Measurements from ENCODE around the gene GHRHR. TPM values are rescaled to one million over a fixed set of nuclear protein-coding genes. Genes with fewer than 3 reads are reported as not detected.

Gene GHRHR
- polyA plus RNA-seq, 1 donor from 2014 or later, result not detected

- H3K27ac ChIP-seq (ENCODE audit: low read length), result no peak overlapping the region
- H3K4me3 ChIP-seq (ENCODE audit: low read length), result no peak overlapping the region
- no peaks in the 10 kb centered on the region for H3K9me3 ChIP-seq (ENCODE audit: low read length)
Observed at GRCh38 chr7:30992414-30992813, 28.7 kb downstream of the GHRHR start.

DNA sequence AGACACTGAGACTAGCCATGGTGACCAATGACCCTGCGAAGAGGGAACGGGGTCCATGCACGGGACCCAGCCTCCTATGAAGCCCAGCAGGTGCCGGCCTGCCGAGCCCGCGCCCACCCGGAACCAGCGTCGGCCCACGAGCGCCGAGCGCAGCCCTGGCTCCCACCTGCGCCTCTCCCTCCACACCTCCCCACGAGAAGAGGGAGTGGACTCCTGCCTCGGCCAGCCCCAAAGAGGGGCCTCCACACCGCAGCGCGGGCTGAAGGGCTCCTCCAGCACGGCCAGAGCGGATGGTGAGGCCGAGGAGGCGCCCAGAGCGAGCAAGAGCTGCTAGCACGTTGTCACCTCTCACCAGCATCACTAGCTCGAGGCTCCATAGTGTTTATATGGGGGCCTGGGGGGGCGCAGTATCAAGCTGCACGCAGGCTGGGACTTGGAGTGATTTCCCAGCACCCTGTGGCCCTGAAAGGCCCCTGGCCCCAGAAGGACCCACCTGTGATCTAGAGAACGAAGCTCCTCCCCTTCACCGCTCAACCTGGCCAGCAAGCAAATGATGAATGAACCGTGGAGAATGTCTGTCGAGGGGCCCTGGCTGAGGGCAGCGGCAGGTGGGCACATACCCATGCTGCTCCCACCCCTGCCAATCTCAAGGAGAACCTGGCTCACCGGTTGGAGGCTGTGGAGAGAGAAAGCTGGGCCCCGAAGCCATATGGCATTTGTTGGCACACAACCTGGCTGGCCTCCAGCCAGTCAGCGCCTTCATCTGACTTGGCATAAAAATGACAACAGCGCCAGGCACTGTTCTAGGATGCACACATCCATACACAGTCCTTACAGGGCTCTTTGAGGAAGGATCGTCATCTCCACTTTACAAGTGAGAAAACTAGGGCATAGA lies 30.7 kb downstream of the GHRHR start:
- H3K27me3 ChIP-seq (ENCODE audit: insufficient read depth, low read depth, low read length), result no peaks in the 10 kb centered on the region
- H3K9ac ChIP-seq (ENCODE audit: low read length), result no peak overlapping the region
- no peaks in the 10 kb centered on the region for H3K9me2 ChIP-seq (ENCODE audit: insufficient read depth, low read length)
- no peak overlapping the region for H3K27ac ChIP-seq (ENCODE audit: low read length)
- H3F3A ChIP-seq (ENCODE audit: insufficient read depth, low read length, poor library complexity, severe bottlenecking), result no peaks in the 10 kb centered on the region
- no peaks in the 10 kb centered on the region for H3K9me3 ChIP-seq (ENCODE audit: low read length)
- no peak overlapping the region for H3K4me3 ChIP-seq (ENCODE audit: low read length)
- H3K36me3 ChIP-seq (ENCODE audit: insufficient read depth, low read length), result no peaks in the 10 kb centered on the region
- no peaks in the 10 kb centered on the region for H3K79me2 ChIP-seq (replicated peaks; ENCODE audit: insufficient read depth, low read length)
- TF ChIP-seq EP300 (conservative IDR thresholded peaks at IDR 0.05; ENCODE audit: poor library complexity, severe bottlenecking) (no peak), REST (IDR thresholded peaks at IDR 0.05; ENCODE audit: borderline replicate concordance) (no peak)
- no peaks in the 10 kb centered on the region for H4K20me1 ChIP-seq (ENCODE audit: insufficient read depth)
- H3K4me2 ChIP-seq (ENCODE audit: low read length), result no peak overlapping the region
- no peak overlapping the region for H2AFZ ChIP-seq (ENCODE audit: low read depth, low read length)

More at GRCh38 chr7:30992414-30992813, 28.7 kb downstream of the GHRHR start:
- Histone ChIP-seq H3F3A (ENCODE audit: insufficient read depth, low read length, poor library complexity, severe bottlenecking) (no peaks in the 10 kb centered on the region), H3K9ac (ENCODE audit: low read length) (no peak overlapping the region), H3K27me3 (ENCODE audit: insufficient read depth, low read depth, low read length) (no peaks in the 10 kb centered on the region), H4K20me1 (ENCODE audit: insufficient read depth) (no peaks in the 10 kb centered on the region), H2AFZ (ENCODE audit: low read depth, low read length) (no peak overlapping the region), H3K79me2 (replicated peaks; ENCODE audit: insufficient read depth, low read length) (no peaks in the 10 kb centered on the region), H3K4me2 (ENCODE audit: low read length) (no peak overlapping the region), H3K36me3 (ENCODE audit: insufficient read depth, low read length) (no peaks in the 10 kb centered on the region), H3K9me2 (ENCODE audit: insufficient read depth, low read length) (no peaks in the 10 kb centered on the region)
- TF ChIP-seq RAD21 (conservative IDR thresholded peaks at IDR 0.05), result no peak
- no peak for TF ChIP-seq REST (IDR thresholded peaks at IDR 0.05; ENCODE audit: borderline replicate concordance)
- TF ChIP-seq SMC3 (conservative IDR thresholded peaks at IDR 0.05; ENCODE audit: poor library complexity), result no peak

DNA sequence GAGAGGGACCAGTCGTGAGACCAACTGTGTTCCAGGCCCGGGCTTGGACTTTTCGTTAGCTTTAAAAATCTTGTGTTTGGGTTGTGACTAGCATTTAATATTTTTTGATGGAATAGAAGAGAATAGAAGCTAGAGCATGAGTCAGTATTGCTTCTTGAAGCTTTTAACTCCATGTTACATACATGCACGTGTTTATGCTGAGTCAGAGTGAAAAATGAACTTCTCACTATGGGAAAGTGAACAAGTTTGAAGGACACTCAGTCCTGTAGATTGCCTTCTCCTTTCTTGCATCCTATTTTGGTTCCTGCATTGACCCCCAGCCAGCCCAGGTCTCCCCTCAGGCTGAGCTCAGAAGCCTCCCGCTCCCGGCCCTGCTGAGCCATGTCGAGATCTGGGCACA lies 31.8 kb downstream of the GHRHR start:
- Histone ChIP-seq H4K20me1 (ENCODE audit: insufficient read depth) (no peaks in the 10 kb centered on the region), H3K27ac (ENCODE audit: low read length) (no peak overlapping the region), H3K27me3 (ENCODE audit: insufficient read depth, low read depth, low read length) (no peaks in the 10 kb centered on the region), H3K36me3 (ENCODE audit: insufficient read depth, low read length) (no peaks in the 10 kb centered on the region), H3F3A (ENCODE audit: insufficient read depth, low read length, poor library complexity, severe bottlenecking) (no peaks in the 10 kb centered on the region), H3K9me2 (ENCODE audit: insufficient read depth, low read length) (no peaks in the 10 kb centered on the region), H3K4me3 (ENCODE audit: low read length) (no peak overlapping the region), H3K9me3 (ENCODE audit: low read length) (no peaks in the 10 kb centered on the region), H3K9ac (ENCODE audit: low read length) (no peak overlapping the region), H3K79me2 (replicated peaks; ENCODE audit: insufficient read depth, low read length) (no peaks in the 10 kb centered on the region), H3K4me2 (ENCODE audit: low read length) (no peak overlapping the region), H2AFZ (ENCODE audit: low read depth, low read length) (no peak overlapping the region)
- TF ChIP-seq REST (IDR thresholded peaks at IDR 0.05; ENCODE audit: borderline replicate concordance) (no peak), EP300 (conservative IDR thresholded peaks at IDR 0.05; ENCODE audit: poor library complexity, severe bottlenecking) (no peak), MXI1 (conservative IDR thresholded peaks at IDR 0.05; ENCODE audit: poor library complexity, severe bottlenecking) (no peak), EZH2 (IDR thresholded peaks at IDR 0.05; ENCODE audit: borderline replicate concordance, insufficient read depth, low read length, poor library complexity, severe bottlenecking) (no peak), POLR2AphosphoS5 (IDR thresholded peaks at IDR 0.05) (no peak)
- TF ChIP-seq, protein P1, sequence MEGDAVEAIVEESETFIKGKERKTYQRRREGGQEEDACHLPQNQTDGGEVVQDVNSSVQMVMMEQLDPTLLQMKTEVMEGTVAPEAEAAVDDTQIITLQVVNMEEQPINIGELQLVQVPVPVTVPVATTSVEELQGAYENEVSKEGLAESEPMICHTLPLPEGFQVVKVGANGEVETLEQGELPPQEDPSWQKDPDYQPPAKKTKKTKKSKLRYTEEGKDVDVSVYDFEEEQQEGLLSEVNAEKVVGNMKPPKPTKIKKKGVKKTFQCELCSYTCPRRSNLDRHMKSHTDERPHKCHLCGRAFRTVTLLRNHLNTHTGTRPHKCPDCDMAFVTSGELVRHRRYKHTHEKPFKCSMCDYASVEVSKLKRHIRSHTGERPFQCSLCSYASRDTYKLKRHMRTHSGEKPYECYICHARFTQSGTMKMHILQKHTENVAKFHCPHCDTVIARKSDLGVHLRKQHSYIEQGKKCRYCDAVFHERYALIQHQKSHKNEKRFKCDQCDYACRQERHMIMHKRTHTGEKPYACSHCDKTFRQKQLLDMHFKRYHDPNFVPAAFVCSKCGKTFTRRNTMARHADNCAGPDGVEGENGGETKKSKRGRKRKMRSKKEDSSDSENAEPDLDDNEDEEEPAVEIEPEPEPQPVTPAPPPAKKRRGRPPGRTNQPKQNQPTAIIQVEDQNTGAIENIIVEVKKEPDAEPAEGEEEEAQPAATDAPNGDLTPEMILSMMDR (IDR thresholded peaks at IDR 0.05; ENCODE audit: poor library complexity, severe bottlenecking), result no peak

All from neural cell (in vitro differentiated cells).